Pons (tissue), 1 donor: ENCODE results near the gene IPCEF1.
"Not testable (repeated sequence)": the region's sequence is repeated elsewhere in the genome, so short reads cannot be mapped to it uniquely, and the experiment has no call there.

ENCODE experiments used
- DNase-seq: peaks from one replicate; pipeline ENCODE4 v3.0.0-alpha.2; 2016; ENCODE audit warnings: low spot score

The IPCEF1 gene

DNA sequence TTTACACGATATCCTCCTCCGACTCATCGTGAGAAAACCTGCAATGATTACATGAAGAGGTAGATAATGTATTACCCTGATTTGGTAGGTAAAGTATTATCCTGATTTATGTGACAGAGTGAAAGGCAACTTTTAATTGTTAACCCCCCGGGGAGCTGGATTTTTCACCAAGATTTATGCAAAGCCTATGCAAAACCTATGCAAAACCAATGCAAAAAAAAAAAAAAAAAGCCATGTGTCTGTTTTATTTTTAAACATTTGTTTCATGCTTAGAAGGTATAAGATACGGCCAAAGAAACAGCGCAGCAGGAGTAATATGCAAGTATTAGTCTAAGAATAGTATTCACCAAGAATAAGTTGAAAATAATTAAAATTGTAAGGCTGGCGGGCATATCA lies 109.9 kb downstream of the IPCEF1 start:
- no peak for DNase-seq

DNA sequence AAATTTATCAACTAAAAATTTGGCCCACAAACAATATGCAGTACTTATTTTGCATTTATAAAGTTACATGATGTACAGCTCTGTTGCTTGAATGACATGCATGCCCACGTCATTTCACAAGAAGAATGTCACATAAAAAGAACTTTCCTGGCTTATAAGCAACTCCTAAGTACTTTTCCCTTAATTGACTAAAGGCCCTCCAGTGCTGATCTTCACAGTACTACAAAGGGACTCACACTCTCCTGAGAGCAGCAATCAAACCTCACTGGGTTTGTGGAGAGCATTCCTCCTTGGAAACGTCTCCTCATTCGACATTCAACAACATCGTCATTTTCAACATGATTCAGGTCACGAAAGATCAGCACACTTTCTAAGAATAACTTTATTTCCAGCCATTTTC lies 111.1 kb downstream of the IPCEF1 start:
- DNase-seq, result no peak

DNA sequence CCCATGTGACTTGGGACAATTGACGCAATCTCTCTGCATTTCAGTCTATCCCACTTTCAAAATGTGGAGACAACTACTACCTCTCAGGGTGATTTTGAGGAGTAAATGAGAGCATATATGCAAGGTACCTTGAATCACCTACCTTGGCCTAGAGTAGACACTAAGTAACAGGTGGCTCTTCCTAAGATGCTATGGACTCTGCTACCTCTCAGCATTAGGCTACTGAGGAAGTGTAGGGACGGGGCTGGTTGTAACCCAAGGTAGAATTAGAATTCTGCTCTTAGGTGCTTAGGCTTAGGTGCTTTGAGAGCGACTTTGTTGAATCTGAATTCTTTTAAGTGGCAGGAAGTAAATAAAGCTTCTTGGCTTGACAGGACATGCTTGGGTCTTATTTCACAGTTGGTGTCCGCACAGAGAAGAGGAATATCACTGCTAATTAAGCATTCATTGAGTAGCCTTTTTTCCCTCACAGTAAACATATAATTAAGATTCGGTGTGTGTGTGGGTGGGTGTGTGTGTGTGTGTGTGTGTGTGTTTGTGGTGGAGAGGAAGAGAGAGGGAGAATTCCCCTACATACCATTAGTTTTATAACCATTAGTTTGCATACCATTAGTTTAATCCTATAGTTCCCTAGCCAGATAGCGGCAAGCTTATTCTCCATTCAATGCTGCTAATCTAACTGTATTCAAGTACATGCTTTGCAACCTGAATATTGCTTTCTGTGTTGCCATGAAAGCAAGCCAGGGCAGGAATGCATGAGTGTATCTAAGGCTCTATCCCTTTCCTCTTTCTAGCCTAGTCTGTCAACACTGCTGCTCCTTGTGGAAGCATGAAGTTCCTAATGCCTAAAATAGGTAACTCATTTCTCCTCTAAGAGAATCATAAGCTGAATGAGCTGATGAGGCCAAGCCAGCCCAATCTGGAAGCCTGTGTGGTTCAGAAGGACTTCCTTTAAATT lies 112.5 kb downstream of the IPCEF1 start:
- peak; percentile 41 for DNase-seq

DNA sequence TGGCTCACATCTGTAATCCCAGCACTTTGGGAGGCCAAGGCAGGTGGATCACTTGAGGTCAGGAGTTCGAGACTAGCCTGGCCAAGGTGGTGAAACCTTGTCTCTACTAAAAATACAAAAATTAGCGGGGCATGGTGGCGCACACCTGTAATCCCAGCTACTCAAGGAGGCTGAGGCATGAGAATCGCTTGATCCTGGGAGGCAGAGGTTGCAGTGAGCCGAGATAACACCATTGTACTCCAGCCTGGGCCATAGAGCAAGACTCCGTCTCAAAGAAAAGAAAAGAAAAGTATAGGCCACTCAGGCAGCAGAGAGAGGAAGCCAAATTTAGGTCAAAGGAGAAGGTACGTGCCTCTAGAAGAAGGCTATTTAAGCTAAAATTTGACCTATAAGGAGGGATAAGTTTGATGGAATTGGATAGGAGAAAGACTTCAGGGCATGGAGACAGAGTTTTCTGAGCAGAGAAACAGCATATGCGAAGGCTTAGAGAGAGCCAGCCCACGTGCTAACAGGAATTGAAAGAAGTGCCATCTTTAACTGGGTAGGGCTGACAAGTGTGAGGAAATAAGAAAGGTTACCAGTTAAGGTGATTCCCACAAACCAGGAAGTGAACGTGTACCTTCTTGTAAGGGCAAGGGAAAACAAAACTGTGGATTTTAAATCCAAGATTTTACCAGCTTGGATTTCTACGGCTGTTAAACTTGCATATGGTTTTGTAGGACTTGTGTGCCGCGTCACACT lies 113.8 kb downstream of the IPCEF1 start:
- DNase-seq, result no peak

DNA sequence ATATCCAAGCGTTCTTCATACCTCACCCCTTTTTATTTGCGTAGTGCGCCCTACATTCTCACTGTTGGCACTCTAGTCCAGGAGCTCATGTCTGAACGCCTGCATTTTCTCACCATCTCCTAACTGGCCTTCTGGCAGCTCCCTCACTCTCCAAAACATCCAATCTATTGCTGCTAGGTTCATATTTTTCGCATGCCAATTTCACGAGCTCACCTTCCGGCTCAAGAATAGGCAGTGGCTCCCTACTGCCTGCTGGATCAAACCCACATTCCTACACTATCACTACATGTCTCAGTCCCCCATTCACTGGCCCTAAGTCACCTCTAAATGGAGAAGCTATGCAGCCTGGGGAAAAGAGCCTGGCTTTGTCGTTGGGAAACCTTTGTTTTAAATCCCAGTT lies 115.0 kb downstream of the IPCEF1 start:
- DNase-seq, result no peak

DNA sequence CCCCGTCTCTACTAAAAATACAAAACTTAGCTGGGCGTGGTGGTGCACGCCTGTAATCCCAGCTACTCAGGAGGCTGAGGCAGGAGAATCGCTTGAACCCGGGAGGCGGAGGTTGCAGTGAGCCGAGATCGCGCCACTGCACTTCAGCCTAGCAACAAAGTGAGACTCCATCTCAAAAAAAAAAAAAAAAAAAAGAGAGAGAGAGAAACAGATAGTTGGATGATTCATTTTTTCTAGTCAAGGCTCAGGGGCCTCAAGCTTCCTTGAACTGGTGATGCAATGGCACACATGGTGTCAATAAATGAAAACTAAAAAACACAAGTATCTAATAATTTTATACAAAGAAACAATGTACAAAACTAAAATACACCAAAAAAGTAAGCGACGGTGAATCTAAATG lies 115.5 kb downstream of the IPCEF1 start:
- not testable (repeated sequence) for DNase-seq

DNA sequence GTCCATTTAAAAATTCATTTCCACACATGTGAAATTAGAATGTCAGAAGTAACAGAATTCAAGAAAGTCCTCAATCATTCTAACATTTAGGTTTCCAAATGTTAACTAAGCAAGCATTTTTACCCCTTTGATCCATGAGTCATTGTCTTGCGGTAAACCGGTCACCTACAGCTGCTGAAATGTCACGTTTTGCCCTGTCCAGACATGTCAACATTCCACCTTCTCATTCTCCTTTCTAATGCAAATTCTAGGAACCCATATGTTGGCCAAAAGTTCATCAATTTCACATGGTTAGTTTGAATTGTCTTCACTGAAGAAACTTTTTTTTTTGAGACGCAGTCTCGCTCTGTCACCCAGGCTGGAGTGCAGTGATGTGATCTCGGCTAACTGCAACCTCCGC lies 117.2 kb downstream of the IPCEF1 start:
- DNase-seq, result no peak

DNA sequence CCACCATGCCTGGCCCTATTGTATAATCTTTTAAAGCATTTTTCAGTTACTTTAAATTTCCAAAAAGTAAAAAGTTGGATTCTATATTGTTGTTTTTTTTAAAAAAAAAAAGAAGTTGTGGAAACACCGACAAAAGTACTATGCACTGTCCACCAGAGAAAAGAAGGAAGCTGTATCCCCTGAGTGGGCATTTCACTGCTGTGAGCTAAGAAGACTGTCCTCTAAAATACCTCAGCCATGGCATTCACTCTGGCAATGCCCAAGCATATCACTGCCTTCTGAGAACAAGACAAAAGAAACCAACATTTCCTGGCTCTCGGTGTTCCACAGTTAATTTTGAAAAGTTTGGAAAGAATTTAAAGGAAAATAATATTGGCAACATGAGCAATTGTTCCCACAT lies 117.8 kb downstream of the IPCEF1 start:
- DNase-seq, result no peak

DNA sequence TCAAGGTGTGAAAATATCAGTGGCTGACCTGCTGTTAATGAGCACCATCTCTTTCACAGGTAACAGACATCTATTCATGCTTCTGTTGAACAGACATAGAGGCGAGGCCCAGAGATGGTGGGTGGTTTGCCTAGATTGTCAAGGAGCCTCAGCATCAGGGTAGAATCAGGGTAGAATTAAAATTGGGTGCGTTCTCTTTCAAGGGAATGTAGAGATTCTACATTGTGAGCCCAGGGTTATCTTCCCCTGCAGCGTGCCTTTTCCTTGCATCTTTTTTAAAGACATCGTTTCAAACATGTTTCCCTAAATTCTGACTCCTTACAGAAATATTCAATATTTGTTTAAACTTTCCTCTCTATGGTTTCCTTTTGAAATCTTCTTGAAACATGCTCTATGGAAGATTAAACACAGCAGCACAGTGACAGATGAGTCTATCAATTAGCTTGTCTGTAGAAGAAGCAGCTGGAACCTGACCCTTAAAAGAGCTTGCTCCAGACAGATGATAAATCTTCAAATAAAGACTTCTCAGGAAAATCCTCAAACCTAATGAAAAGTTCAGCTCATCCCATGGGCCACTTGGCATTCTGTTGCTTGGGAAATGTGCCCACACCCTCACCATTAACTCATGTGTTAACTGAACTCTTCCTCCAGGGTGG lies 119.8 kb downstream of the IPCEF1 start:
- no peak for DNase-seq

DNA sequence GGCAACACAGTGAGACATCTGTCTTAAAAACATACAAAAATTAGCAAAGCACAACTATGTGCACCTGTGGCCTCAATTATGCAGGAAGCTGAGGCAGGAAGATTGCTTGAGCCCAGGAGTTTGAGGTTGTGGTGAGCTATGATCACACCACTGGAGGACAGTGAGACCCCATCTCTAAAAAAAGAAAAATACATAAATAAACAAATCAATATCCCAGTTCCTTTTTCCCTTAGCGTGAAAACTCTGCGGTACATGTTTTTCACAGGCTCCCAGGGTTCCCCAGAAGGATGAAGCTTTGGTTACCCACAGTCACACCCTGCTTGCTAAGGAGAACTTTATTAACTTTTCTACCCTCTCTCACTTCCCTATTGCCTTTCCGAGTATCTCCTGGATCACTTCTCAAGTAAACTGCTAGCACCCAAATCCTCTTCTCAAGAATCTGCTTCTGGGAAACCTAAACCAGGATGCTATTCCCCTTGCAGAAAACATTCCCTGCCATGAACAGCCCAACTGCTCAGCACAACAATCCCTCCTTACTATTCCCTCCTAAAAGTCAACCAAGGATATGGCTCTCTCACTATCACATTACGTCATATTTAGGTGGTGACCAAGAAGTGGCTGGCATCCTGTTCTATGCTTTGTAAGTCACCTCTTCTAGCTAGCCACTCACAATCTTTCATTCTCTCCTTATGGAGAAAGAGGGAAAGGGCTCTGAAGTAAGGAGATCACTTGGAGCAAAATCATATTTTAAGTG lies 122.4 kb downstream of the IPCEF1 start:
- DNase-seq, result peak; percentile 40

DNA sequence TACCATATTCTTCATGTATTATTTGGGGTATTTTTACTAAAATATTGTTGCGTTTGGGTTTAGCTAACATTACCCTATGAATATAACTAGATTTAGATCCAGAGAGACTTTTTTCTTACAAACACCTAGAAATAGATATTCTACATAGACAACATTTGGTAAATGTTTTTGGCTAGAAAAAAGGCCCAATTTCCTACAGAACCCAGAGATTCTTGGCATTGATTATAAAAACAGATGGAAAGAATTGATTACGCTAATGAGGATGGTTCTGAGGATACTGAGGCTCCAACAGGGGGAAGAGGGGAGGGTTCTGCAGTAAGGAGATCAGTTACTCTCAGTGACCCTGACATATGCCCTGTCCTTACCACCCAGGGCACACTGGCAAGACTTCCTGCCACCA lies 123.2 kb downstream of the IPCEF1 start:
- no peak for DNase-seq

DNA sequence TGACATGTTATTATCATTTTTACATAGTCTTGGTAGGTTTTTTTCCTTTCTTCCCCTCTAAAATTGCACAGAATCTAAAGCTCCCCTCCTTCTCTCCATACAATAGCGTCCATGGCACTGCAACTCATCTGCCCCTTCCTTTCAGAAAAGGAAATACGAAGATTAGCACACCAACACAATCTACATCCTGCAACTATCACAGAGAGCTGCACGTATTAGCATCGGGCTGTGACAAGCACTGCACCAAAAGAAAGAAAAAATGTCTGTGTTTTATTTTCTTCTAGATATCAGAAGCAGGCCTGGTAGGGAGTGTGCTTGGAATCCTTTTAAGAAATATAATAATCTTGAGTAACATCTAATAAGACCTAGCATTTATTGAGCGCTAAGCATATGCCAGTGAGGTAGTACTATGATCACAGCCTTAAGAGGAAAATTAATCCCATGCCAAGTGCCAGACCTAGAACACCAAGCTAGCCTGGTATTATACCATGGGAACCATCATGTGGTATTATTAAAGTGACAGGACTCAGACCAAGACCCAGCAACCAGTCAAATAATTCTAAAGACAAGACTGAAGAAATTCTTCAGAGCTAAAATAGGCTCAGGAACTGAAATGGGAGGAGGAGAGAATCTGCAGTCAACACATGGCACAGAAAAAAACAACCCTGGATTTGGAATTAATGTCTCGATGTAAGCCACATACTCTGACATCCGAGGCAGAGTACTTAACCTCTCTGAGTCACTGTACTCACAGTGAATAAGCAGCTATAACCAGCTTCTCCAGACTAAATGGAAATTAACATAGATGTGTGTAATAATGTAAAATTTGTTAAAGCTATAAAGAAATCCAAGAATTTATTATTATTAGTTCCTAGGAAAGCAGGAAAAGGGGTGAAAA lies 124.3 kb downstream of the IPCEF1 start:
- no peak for DNase-seq

DNA sequence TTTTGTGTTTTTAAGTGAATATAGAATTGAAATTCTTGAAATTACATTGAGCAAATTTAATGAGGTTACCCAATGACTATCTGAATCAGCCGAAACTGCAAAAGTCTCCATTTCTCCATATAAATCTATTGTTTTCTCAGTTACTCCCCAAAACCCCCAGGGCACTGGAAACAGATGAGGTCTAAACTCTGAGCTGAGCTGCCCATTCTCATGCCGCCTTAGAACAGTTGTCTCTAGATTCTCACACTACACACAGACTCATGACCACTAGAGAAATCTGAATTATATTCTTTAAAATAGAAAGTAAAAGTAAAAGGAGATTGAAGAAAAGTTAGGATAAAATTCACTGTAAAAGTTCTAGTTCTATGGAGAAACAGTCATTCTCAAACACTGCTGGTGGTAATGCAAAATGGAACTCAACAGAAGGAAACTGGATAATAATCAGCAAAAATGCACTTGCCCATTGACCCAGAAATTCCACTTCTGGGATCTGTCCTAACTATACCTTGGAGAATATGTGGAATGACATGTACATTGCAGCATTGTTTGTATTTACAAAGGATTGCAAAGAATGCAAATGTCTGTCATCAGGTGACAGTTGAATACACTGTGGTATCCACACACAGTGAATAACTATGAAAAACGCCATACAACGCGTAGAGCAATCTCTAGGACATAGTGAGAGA lies 125.5 kb downstream of the IPCEF1 start:
- no peak for DNase-seq

DNA sequence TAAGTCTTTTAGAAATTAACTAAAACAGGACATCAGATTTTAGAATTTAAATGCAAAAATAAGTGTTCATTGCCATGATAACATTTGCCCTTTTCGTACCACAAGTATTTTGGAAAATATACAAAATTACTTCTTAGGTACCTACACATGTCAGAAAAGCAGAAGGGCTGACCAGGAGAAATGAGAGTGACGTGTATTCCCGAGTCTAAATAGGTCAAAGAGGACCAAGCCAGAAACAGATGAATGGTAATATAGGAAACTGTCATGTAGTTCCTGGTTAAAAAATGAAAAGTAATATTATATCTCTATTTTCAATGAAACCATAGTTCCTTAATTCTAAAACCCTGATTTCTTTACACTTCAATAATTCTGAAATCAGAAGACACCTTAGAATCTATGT lies 126.2 kb downstream of the IPCEF1 start:
- no peak for DNase-seq

DNA sequence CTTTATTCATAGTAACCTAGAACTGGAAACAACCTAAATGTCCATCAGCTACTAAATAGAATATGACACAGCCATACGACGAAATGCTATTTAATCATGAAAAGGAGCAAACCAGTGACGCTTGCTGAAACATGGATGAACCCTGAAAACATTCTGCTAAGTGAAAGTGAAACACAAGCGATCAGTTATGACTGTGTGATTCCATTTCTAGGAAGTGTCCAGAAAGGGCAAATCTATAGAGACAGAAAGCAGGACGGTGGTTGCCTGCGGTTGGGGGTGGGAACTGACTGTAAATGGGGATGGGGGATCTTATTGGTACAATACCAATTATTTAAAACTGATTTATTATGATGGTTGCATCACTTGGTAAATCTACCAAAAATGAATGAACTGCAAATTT lies 126.8 kb downstream of the IPCEF1 start:
- DNase-seq, result no peak

DNA sequence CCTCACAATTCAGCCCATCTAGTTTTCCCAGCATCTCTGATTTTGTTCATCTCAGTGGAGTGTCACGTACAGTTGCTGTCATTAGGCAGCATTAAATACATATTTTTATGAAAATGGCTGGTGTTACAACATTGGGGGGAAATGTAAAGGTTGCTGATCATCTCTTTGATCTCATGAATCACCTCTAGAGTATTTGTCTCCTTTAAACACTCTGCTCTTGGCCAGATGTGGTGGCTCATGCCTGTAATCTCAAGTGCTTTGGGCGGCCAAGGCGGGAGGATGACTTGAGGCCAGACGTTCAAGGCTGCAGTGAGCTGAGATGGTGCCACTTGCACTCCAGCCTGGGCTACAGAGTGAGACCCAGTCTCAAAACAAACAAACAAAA lies 128.1 kb downstream of the IPCEF1 start:
- DNase-seq, result no peak

DNA sequence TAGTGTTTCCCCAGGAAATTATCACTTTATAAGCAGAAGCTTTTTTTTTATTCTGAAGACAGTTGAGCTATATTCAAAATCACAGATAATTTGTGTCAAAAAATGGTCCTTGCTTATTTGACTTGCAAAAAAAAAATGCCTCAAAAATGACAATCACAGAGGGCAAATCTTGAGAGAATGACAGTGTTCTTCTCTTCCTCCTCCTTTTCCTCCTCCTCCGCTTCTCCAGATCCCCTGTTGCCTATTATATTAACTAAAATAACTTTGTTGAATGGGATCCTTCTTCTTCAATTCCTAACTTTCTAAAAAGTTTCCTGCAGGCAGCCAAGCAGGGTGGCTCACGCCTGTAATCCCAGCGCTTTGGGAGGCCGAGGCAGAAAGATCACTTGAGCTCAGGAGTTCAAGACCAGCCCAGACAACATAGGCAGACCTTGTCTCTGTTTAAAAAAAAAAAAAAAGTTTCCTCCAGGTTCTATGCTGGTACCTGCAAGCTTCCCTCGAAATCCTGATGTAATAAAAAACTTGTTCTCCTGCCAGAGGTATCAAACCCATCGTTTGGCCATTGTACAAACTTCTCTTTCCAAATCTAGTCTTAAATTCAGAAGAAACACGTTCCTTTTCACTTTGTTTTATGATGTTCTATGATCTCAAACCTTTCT lies 128.6 kb downstream of the IPCEF1 start:
- no peak for DNase-seq

DNA sequence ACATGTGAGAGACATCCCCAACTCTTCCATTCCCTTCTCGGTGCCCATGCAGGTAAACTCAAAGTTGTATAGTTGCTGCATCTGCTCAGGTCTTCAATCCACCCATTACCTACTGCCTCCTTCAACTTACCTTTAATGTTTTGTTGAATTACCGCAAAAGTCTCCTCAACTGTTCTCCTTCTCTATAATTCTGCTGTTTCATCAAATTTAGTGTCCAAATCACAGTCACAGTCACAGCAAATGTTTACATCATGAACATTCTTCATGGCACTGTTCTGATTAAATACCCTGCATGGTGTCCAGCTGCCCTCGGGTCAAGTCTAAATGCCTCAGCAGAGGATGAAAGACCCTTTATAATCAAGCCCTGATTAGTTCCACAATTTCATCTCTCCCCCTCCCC lies 130.1 kb downstream of the IPCEF1 start:
- no peak for DNase-seq

DNA sequence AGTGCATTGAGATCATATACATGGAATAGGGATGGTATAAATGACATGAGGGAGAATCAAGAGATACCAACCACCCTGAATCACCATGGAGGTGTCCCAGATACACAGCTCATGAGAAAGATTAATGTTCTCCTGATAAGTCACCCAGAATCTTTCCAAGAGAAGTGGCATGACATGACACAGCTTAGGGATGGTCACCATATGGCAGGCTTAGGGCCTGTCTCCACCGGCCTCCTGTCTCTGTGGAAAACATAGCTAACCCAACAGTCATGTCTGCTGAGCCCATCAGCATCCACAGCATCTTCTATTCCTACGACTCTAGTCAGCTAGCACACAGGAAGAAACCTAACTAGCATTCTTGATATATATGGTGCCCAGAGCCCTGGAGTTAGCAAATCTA lies 133.3 kb downstream of the IPCEF1 start:
- DNase-seq, result no peak

DNA sequence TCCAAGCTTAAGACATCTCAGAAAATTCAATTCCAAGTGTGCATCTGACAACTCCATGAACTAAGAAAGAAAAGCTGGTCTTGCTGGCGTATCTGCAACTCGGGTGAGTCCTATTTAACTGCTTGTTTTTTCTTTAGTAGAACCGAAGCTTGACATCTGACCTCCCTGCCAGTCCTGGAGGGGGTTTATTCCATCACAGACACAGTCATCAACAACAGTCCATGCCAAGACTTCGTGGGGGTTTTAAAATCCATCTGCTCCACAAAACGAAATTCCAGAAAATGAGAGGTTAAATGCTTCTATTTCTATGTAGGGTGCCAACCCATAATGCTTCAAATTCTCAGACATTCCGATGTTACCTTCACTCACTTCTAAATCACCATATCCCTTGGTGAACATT lies 133.9 kb downstream of the IPCEF1 start:
- no peak for DNase-seq
